HG02798 (cell line): ENCODE data around the gene DAAM2.

Source experiments
- ATAC-seq: cut with Tn5 transposase; IDR thresholded peaks from one replicate; pipeline ENCODE4 v1.9.1; 2021; ENCODE audit warnings: mild to moderate bottlenecking; ENCODE audit not compliant: unreplicated experiment, poor library complexity

Gene DAAM2

DNA sequence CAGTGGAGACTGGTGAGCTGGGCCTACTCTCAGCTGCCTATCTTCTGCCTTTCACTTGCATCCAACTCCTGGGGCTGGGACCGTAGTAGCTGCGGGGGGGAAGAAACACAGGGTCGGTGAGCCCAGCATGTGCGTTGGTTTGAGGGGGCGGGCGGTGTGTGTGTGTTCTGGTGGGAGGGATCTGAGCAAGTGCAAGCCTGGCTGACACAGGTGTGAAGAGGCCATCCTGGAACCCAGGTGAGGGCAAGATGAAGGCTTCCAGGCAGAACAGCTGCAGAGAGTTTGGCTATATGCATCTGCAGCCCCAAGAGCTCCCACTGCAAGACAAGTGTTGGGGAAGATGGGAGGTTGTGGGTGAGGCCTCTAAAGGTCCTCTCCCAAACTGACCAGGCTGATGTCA is 111.5 kb downstream of the DAAM2 start:
- ATAC-seq: no peak

DNA sequence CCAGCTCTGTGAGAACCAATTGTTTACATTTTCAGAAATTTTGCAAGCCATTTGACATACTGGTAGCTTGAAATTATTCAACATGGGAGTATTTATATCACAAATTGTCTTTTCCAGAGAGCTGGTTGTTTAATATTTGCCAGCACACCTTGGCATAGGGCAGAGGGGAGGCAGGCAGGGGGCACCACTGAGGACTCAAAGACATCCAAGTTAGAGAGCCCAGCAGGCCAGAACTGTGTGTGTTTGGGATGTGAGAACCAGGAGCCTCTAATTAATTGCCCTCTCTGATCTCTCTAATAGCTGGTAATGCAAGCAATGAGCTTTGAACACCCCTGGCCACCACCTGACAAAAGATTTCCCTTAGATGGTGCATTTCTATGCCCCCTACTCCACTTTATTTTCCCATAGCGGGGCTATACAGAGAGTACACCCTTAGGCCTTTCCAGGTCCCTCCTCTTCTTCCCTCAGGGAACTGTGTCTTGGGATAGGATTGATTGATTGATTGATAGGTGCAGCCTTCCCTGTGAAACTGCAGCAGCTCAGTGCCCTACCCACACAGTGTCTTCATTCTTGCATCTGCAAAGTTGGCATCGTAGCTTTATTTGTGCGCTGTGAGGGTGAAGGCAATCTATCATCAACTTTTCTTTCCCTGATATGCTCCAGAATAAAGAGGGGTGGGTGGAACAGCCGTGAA is 112.9 kb downstream of the DAAM2 start:
- no peak for ATAC-seq

DNA sequence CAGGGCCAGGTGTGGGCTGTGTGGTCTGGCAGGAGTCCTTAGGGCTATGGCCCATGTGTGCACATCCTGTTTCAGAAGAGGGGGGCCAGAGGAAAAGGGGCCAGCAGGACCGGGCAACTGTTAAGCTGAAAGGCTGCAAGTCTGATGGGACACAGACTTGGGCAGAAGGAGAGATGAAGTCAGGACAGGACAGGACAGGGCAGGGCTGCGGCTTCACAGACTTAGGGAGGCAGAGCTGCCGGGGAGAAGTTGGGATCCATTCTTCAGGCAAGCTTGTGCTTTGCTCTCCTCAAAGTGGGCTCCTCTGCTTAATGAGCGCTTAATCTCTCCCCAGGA is 113.4 kb downstream of the DAAM2 start:
- no peak for ATAC-seq

DNA sequence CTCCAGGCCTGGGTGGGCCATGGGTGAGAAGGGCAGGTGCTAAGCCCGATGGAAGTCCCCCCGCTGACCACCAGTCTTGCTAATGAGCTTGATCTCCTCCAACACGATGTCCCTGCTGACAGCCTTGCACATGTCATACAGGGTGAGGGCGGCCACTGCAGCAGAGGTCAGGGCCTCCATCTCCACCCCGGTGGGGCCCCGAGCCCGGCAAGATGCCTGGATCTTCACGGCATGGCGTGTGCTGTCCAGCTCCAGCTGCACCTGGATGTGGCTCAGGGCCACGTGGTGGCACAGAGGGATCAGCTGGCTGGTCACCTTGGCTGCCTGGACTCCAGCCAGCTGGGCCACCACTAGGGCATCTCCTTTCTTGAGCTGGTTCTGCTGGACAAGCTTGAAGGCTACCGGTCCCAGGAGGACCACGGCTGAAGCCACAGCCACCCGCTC is 114.2 kb downstream of the DAAM2 start:
- no peak for ATAC-seq

- ATAC-seq: no peak
Observed at GRCh38 chr6:39907871-39908575, 115.8 kb downstream of the DAAM2 start.

GRCh38 chr6:39908838-39909583 is 116.8 kb downstream of the DAAM2 start:
- ATAC-seq: no peak

GRCh38 chr6:39909701-39910100 is 117.5 kb downstream of the DAAM2 start:
- ATAC-seq: no peak

DNA sequence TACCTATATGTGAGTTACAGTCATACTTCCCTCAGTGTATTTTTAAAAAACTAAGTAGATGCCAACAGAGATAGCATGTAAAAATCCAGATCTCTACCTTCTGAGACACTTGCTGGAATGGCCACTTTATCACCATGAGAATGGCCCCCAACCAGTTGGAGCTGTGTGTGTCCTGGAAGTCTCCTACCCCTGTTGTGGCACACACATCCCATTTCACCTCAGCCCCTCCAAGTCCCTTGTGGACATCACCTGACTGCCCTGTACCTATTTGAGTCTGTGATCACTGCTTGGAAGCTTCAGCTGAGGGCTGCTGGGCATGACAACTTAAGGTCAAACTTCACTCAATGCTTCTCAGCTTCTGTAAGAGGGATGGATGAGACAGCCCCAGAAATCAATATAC is 118.0 kb downstream of the DAAM2 start:
- no peak for ATAC-seq

- no peak for ATAC-seq
Observed at GRCh38 chr6:39910744-39911143, 118.6 kb downstream of the DAAM2 start.

GRCh38 chr6:39911513-39912125 is 119.4 kb downstream of the DAAM2 start:
- no peak for ATAC-seq

DNA sequence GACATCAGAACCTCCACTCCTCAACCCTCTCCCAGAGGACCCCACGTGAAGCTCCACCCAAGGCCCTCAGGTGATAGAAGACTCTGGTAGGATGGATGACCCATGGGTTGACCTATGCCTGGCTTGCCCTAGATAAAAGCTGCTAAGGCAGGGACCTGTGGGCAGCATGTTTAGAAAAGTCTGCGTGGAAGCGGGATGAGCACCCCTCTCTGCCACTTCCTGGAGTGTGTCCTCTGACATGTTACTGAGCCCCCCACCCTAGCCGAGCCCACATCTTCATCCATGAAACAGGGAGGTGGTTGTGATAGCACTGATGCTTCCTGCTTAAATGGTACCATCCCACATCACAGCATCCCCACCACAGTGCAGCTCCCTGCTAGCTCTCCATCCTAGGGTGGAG is 120.3 kb downstream of the DAAM2 start:
- no peak for ATAC-seq

DNA sequence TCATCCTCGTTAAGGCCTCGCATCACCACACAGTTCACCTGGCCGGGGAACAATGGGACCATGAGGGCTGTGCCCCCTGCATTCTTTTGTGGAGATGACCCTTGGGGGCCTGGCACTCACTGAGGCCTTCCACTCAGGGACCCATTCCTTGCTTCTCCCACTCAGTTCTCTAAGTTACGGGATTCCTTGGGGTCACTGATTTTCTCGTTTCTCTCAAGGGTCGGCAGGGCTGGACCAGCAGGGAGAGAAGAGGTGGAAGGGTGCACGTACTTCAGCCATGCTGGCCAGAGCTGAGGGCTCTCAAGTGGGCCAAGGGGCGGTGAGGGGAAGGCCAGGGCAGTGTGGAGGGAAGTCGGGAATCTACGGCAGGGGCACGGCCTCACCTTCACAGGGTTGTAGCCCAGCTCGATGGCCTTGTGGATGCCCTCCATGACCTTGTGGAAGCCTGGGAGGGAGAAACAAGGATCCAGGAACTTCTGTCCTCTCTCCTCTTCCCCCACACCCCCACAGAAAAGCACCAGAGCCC is 121.3 kb downstream of the DAAM2 start:
- no peak for ATAC-seq

GRCh38 chr6:39914239-39914638 is 122.1 kb downstream of the DAAM2 start:
- ATAC-seq: no peak

GRCh38 chr6:39915866-39916265 is 123.7 kb downstream of the DAAM2 start:
- no peak for ATAC-seq

GRCh38 chr6:39917329-39917728 is 125.2 kb downstream of the DAAM2 start:
- ATAC-seq: no peak

GRCh38 chr6:39917981-39918380 is 125.8 kb downstream of the DAAM2 start:
- ATAC-seq: no peak

- no peak for ATAC-seq
Observed at GRCh38 chr6:39918831-39919230, 126.7 kb downstream of the DAAM2 start.

DNA sequence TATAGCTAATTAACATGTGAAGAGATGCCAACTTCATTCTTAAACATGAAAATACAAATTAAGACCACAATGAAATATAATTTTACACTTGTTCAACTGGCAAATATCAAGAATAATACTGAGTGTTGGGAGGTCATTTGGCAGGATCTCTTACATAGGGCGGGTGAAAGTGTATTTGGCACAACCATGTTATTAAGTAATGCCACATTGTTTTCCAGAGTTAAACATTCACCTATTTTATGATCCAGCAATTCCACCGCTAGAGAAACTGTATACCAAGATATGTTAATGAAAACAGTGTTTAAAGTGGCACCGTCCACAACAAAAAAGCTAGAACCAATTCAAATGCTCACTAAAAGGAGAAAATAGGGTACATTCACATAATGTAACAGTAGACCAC is 128.0 kb downstream of the DAAM2 start:
- ATAC-seq: no peak

GRCh38 chr6:39922821-39923220 is 130.6 kb downstream of the DAAM2 start:
- ATAC-seq: no peak

DNA sequence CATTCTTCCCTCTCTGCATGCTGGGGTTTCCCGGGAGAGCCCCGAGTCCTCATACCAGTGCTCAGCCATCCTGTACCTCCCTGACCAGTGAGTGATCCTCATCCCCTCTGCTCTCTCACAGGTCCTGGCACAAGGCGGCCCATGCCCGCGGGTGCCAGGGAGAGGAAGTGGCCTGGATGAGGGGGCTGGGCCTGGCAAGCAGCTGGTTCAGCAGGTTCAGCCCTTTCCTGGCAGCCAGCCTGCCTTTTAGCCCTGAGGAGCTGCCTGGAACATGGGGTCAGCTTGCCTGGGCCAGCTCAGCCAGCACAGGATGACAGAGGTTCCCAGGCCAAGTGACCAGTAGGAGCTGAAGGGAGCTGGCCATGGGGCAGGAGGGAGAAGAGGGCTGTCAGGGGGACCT is 131.2 kb downstream of the DAAM2 start:
- no peak for ATAC-seq

GRCh38 chr6:39923861-39924260 is 131.7 kb downstream of the DAAM2 start:
- ATAC-seq: no peak
